Iris pigment epithelial cell (primary cell): Measurements from ENCODE around the gene IPPK.

ENCODE experiments used
- DNase-seq: peaks from one replicate; pipeline ENCODE4 v3.0.0-alpha.2; 2011; ENCODE audit warnings: low read depth

Gene IPPK

DNA sequence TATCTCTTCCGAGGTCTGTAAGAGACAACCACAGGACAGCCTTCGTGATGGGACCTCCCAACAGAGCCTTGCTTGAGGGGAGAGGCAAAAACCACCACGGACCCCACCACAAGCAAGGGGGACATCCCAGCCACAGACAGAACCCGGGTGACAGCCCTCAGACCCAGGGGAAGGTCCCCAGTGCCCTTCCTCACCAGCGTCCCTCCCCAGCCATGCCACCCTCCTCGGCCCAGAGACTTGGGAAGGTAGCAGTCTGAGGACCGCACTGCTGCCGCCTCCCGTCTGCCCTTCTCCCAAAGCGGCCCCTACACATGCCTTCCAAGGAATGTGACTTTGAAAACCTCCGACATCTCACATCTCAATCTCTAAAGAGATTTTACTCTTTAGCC lies 13.4 kb downstream of the IPPK start:
- no peak for DNase-seq

- no peak for DNase-seq
These were observed 13.9 kb downstream of the IPPK start for GRCh38 chr9:92655896-92656536.

- DNase-seq: no peak
These were observed 14.6 kb downstream of the IPPK start for GRCh38 chr9:92655366-92655765.

GRCh38 chr9:92654481-92655301 lies 15.2 kb downstream of the IPPK start:
- no peak for DNase-seq

DNA sequence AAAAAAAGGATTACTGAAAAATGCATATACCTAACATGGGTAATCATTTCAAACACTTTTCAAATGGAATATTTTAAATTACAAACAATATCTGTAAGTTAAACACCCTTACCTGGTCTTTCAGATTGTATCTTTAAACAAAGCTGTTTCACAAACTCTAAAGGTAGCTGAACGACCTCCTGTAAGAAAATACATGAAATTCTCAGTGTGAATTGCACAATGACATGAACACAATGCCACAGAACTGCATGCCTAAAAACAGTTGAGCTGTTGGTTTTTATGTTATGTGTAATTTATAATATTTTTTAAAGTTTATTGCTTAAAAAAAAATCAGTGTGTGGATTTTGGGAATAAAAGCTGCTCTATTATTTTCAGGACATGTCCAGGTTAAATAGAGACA lies 17.5 kb downstream of the IPPK start:
- DNase-seq: no peak

DNA sequence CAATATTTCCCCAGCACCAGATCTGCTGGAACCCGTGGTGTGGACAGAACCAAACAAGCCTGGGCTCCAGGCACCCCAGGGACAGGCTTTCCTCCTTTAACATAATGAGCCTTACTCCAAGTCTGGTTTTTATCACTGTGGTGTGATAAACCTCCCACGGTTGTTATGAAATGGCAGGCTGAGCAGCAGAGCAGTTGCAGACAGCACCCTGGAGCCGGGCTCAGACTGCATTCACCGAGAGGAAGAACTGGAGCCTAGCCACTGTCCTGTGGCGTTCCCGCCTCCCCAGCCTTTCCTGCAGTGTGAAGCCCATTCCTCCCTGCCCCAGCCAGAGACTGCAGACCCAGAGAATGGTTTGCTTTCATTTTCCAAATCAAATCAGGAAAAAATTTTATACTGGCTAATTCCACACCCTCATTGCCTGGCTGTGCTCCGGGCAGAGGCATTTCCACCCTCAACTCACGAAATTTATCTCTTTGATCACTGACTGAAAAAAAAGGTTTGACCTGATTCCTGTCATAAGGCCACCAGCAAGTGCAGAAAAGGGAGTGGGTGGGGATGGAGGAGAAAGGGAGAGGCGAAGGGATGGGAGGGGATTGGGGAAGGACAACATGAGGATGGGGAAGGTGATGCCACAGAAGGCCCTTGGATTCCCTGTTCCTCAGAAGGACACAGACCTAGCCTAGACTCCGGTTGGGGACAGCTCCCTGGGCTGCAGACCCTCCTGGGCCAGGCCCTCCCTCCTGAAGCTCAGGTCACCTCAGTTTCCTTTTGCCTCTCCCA lies 18.9 kb downstream of the IPPK start:
- peak; percentile 61 for DNase-seq

GRCh38 chr9:92650296-92650695 lies 19.6 kb downstream of the IPPK start:
- no peak for DNase-seq

GRCh38 chr9:92649007-92649406 lies 20.9 kb downstream of the IPPK start:
- DNase-seq: no peak

- no peak for DNase-seq
These were observed 21.4 kb downstream of the IPPK start for GRCh38 chr9:92648474-92648971.

DNA sequence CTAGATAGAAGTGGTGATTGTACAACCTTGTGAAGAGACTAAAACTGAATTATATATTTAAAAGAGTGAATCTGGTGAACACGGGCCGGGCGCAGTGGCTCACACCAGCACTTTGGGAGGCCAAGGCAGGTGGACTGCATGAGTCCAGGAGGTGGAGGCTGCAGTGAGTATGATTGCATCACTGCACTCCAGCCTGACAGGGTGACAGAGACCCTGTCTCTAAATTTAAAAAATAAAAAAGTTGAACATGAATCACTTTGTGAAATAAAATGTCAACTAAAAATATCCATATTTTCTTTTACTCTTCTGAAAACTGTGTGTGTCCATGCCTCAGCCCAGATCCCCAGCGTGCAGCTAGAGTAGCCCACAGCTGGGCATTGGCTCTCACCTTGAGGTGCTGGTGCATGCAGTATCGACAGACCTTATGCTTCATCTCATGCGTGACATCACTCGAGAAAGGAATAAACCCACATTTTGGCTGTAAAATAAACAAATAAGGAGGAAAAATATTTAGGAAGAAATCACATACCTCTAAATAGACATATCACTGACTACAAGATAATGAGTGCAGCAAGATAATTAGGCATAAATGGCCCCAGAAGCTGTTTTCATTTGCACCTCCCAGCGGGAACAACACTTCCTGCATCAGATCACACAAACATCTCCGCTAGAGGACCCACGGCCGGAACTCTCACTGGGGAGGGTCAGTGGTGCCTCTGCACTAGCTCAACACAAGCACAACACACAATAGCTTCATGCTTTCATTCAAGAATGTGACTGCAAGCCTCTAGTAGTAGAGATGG lies 22.1 kb downstream of the IPPK start:
- no peak for DNase-seq

GRCh38 chr9:92645041-92645440 lies 24.9 kb downstream of the IPPK start:
- DNase-seq: no peak

DNA sequence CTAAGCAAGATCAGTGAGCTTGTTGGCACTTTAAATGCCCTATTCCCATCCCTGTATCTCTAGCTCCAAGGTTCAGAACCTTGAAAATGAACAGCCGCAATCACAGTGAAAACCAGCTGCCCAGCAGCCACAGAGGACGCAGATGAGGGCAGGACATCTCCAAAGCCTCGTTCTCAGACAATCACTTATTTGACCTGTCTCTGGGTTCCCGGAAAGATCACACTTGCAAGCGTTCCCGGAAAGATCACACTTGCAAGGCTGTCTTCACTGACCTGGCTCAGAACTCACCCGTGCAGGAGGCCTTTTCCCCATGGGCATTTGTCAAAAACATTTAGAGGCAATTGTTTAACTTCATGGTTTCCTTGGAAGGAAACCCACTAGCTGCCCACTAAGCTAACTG lies 25.7 kb downstream of the IPPK start:
- no peak for DNase-seq

DNA sequence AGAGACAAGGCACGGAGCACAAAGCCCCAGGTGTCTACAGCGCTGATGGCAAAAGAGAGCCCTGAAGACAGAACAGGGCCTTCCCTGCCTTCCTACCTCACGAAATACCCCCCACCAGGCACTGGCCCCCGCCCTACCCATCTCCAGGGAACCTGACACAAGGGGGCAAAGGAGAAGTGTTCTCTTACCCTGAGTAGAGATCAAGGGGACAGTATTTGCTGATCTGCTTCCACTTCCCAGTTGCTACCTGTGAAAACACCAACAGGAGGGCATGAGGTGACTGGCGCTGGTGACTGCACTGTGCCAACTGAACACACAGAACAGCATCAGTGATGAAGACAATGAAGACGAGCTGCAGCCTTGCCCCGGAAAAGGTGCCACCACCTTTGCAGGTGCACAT lies 27.4 kb downstream of the IPPK start:
- no peak for DNase-seq

DNA sequence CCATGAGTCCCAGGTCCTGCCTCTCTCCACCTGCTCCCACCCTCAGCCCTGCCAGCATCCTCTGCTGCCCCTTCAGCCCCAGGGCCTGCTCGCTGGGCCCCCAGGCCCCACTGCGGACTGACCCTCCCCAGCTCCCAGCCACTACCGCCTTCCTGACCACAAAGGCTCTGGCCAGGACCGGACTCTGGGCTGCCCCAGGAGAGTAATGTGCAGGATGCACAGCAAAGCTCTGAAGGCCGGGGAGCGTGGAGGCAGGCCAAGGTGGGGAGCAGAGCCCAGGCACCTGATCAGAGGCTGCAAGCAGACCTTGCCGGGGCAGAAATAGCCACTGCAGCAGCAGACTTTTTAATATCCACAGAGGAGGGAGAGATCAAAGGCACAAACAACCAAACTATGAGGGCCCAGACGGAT lies 27.9 kb downstream of the IPPK start:
- DNase-seq: no peak

DNA sequence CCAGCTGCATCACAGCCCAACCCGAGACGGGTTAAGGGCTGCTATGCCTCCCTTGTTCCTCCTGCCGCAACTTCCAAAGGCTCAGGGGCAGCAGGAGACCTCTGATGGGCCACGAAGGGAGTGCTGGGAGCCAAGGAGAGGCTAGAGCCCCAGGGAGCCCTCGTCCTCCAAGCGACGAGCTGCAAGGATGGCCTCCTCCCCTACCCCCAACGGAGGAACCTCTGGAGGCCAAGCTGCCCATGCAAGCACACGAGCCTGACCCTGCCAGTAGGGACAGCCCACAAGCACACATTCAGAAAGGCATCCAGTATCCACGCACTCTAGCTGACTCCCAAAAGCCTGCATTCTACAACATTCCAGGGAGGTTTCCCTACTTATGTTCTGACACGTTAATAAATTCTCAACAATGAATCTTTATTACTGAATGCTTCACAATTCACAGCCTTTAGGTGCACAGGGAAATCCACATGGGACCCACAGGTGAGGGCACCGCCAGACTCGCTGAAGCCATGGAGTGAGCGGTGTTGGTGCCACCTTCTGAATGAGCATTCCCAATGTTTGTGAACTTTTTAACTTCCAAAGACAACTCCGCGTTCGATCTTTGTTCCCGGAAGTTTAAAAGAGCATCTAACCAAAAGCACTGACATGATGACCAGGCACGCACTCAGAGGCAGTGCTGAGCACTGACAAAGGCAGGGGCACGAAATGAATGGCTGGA lies 28.7 kb downstream of the IPPK start:
- no peak for DNase-seq

GRCh38 chr9:92640398-92641091 lies 29.4 kb downstream of the IPPK start:
- DNase-seq: no peak

DNA sequence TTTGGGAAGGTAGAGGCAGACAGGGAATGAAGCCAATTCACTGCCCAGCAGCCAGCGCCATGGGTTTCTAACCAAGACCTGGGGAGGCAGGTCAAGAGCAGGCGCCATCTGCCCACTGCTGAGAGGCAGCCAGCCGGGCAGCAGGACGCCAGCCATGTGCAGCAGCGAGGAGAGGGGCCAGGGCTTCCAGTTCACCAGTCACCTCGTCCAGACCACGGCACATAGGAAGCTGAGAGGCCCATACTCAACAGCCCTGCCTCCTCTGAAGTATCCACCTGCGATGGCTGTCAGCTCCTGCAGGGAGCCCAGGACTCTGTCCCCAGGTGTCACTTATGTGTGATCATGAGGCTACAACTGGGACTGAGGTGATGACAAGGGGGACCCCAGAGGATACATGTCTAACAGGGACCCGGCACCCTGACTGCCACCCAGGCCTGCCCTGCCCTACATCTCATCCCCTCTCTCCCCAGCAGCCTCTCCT lies 30.1 kb downstream of the IPPK start:
- DNase-seq: no peak

- no peak for DNase-seq
These were observed 30.8 kb downstream of the IPPK start for GRCh38 chr9:92639124-92639523.

DNA sequence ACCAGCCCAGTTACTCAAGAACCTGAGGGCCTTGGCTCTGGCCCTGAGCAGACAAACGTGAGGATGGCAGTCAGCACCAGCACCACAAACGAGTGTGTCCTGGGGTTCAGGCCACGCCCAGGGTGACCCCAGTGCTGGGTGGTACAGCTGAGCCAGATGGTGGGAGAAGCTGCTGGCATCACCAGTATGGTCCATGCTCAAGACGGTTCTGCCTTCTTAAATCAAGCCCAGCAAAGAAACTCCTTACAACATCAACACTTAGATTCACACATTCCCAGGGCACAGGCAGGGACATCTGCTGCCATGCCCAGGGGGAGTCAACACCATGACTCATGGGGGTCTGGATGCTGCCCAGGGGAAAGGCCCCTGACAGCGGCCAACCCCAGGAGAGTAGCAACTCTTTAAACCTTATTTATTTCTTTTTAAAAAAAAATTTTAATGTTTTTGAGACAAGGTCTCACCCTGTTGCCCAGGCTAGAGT lies 31.3 kb downstream of the IPPK start:
- DNase-seq: no peak

DNA sequence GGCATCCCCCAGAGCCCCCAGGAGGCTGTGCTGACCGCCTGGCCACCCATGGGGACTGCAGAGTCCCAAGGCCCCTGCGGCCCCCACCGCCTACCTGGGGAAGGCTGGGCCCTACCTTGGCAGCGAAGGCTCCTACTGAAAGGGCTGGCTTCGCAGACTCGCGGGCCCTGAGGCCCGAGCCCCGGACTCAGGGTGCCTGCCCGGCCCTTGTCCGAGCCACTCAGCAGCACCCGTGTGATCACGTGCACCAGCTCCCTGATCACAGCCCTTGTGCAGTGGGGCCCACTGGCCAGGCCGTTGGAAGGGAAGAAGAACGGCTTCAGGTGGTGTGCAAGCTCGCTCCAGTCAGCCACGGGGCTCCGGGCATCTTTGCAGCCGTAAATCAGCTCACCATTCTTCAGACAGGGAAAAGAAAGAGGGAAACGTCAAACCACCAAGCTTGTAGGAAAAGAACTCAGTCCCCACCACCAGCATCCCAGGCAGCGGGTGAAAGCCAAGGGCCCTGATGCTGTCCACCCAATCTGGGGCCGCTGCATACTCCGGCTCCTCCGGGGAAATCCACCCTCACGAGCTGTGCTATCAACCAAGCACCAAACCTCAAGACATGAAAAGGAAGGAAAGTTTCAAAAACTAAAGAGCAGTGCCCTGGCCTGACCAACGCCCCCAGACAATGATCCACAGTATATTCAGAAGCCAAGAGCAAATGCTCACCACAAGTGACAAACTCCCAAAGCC lies 31.9 kb downstream of the IPPK start:
- DNase-seq: no peak
